HepG2 (cell line): ENCODE data around the gene HAO2. TPM values are rescaled to one million over a fixed set of nuclear protein-coding genes. Genes with fewer than 3 reads are reported as not detected.

Experiments
- ATAC-seq: fragments of 200-7000 bp; cut with Tn5 transposase; 3 replicates; pipeline ENCODE4 v1.9.1; 2020; ENCODE audit warnings: mild to moderate bottlenecking, moderate library complexity
- BruUV-seq: library from RNA; stranded (reverse); fragments of 400-500 nt; replicated peaks from 2 replicates; lab custom pipeline; 2021; lab: Mats Ljungman, UMichigan
- CTCF ChIA-PET: fragments of 300-600 bp; formaldehyde crosslinking; extraction: SDS; loops from one replicate; lab custom pipeline; 2021; ENCODE audit warnings: low total read pairs, inconsistent platforms, low intra/inter-chr PET ratio; lab: Yijun Ruan, JAX
- POLR2A ChIA-PET: fragments of 350-600 bp; sonication (Branson Sonifier 250); formaldehyde crosslinking; loops from one replicate; lab custom pipeline; 2020; ENCODE audit warnings: antibody characterized with exemption, inconsistent platforms; lab: Yijun Ruan, JAX
- DNase-seq: peaks from one replicate; pipeline ENCODE4 v3.0.0-alpha.2; 2015; ENCODE audit warnings: low spot score
- FAIRE-seq: peaks from 3 replicates; lab custom pipeline; 2011; peaks lifted over from hg19 to GRCh38; lab: Jason Lieb, UNC
- H2AFZ ChIP-seq: one replicate; pipeline ENCODE4 v1.6.1; 2011; ENCODE audit warnings: low read length, inconsistent platforms
- H3K27ac ChIP-seq: fragments of 300-600 bp; 3 replicates; pipeline ENCODE4 v1.8.0; 2011; ENCODE audit warnings: mixed run types, mild to moderate bottlenecking, mixed read lengths, low read length, inconsistent platforms; ENCODE audit not compliant: insufficient read depth; ENCODE audit errors: extremely low read length
- H3K27me3 ChIP-seq, 2 experiments: fragments of 200-600 bp in 1 of 2; 2 replicates in 1 of 2; 3 replicates in 1 of 2; pipeline versions ENCODE4 v1.6.0 to v1.8.0; 2011; ENCODE audit warnings: low read length in 2 of 2, mild to moderate bottlenecking in 2 of 2, moderate library complexity in 2 of 2, inconsistent platforms in 1 of 2; ENCODE audit not compliant: insufficient read depth in 2 of 2, control insufficient read depth in 1 of 2
- H3K36me3 ChIP-seq, 2 experiments: fragments of 200-600 bp in 1 of 2; replicated peaks in 1 of 2; 2 replicates in 1 of 2; 3 replicates in 1 of 2; pipeline versions ENCODE4 v1.5.1 to v1.8.0; 2011; ENCODE audit warnings: low read length in 2 of 2, inconsistent platforms in 1 of 2; ENCODE audit not compliant: insufficient read depth in 2 of 2, control insufficient read depth in 1 of 2
- H3K4me1 ChIP-seq: 2 replicates; pipeline ENCODE4 v1.5.1; 2012; ENCODE audit warnings: low read length, inconsistent platforms; ENCODE audit not compliant: insufficient read depth
- H3K4me2 ChIP-seq: 2 replicates; pipeline ENCODE4 v1.6.0; 2011; ENCODE audit warnings: low read depth, low read length, inconsistent platforms
- H3K4me3 ChIP-seq, 3 experiments: fragments of 200-600 bp in 1 of 3; sonication (generic), shearing (Covaris generic) in 1 of 3; replicated peaks in 1 of 3; 2 replicates each; pipeline ENCODE4 v1.5.1; 2011 to 2016; ENCODE audit warnings: low read length in 3 of 3, inconsistent platforms in 2 of 3, low read depth in 2 of 3, mild to moderate bottlenecking in 2 of 3, control low read depth in 1 of 3, mixed read lengths in 1 of 3; ENCODE audit not compliant: insufficient read depth in 1 of 3
- H3K79me2 ChIP-seq: one replicate; pipeline ENCODE4 v1.6.1; 2011; ENCODE audit warnings: low read length, inconsistent platforms; ENCODE audit not compliant: insufficient read depth
- H3K9ac ChIP-seq: 2 replicates; pipeline ENCODE4 v1.6.0; 2011; ENCODE audit warnings: mild to moderate bottlenecking, low read depth, low read length, inconsistent platforms; ENCODE audit not compliant: insufficient read depth
- H3K9me3 ChIP-seq: 2 replicates; pipeline ENCODE4 v1.5.1; 2012; ENCODE audit warnings: mild to moderate bottlenecking, low read length
- H4K20me1 ChIP-seq: 2 replicates; pipeline ENCODE4 v1.6.0; 2011; ENCODE audit warnings: inconsistent platforms, mild to moderate bottlenecking, low read length, moderate library complexity; ENCODE audit not compliant: insufficient read depth
- HOXA7 ChIP-seq: sonication (generic); formaldehyde crosslinking; IDR thresholded peaks from 2 replicates; pipeline ENCODE4 v1.8.1; 2022; ENCODE audit warnings: mild to moderate bottlenecking, missing genetic modification reagents, moderate library complexity
- RCOR2 ChIP-seq: IDR thresholded peaks from 2 replicates; pipeline ENCODE4 v1.6.1; 2016; ENCODE audit warnings: missing biosample characterization, missing genetic modification reagents
- SRF ChIP-seq: IDR thresholded peaks from 2 replicates; pipeline ENCODE4 v1.6.1; 2011; ENCODE audit warnings: mild to moderate bottlenecking, low read depth, low read length, moderate library complexity
- ZBTB20 ChIP-seq: sonication (generic); formaldehyde crosslinking; IDR thresholded peaks from 2 replicates; pipeline ENCODE4 v1.8.1; 2023; ENCODE audit warnings: missing genetic modification reagents, low read depth, mild to moderate bottlenecking, borderline replicate concordance
- ZNF83 ChIP-seq: sonication (generic); formaldehyde crosslinking; IDR thresholded peaks from 2 replicates; pipeline ENCODE4 v1.4.0; 2020; ENCODE audit warnings: missing genetic modification reagents, mild to moderate bottlenecking, borderline replicate concordance
- WGBS: methylation state at CpG from one replicate; pipeline ENCODE4 v1.1.6; 2017; ENCODE audit warnings: low lambda C conversion rate; 5-methylcytosine and 5-hydroxymethylcytosine counted together
- in situ Hi-C: cut with HindIII; loops from 2 replicates; pipeline ENCODE4 v1.10.0; 2017; ENCODE audit warnings: low pct_unique_long_range_greater_than_20kb; ENCODE audit not compliant: extremely low pct_ligation_motif_present
- intact Hi-C: fragments of 100-400 bp; cut with micrococcal nuclease; formaldehyde crosslinking; loops from one replicate; pipeline ENCODE4 v1.10.0; 2022; ENCODE audit not compliant: unreplicated experiment
- polyA plus RNA-seq, 8 experiments: library from polyadenylated mRNA; depleted of rRNA in 3 of 8; stranded (reverse) in 7 of 8; unstranded in 1 of 8; fragments of >200 nt; fragmentation: Illumina TruSeq in 4 of 8; extraction: Trizol in 4 of 8; gene quantifications; 2 replicates each; pipeline versions ENCODE4 v1.2.1 to v1.2.3, GENCODE V29; 2011 to 2016; ENCODE audit warnings: low read depth in 4 of 8, missing spikeins in 1 of 8, mixed read lengths in 1 of 8; ENCODE audit not compliant: insufficient read depth in 1 of 8
- total RNA-seq, 5 experiments: library from RNA; depleted of rRNA; stranded (reverse); fragments of >200 nt; fragmentation: Illumina TruSeq; extraction: Trizol; gene quantifications; 2 replicates each; pipeline ENCODE4 v1.2.3, GENCODE V29; 2016; ENCODE audit warnings: low read depth in 1 of 5
- TF ChIP-seq, protein P1 (sequence below): sonication (generic); formaldehyde crosslinking; IDR thresholded peaks from 2 replicates; pipeline ENCODE4 v1.5.0; 2020; ENCODE audit warnings: mild to moderate bottlenecking, missing genetic modification reagents, borderline replicate concordance
- TF ChIP-seq, protein P2 (sequence below): sonication (generic); formaldehyde crosslinking; IDR thresholded peaks from 2 replicates; pipeline ENCODE4 v1.8.1; 2022; ENCODE audit warnings: mild to moderate bottlenecking, missing genetic modification reagents

The HAO2 gene
- total and polyA plus RNA-seq, 2 of the 13 experiments (the other 11 are each of a cell fraction or from before 2014, with no cell fraction given): 0.05 to 0.09 TPM

- no peak overlapping the region for H3K4me2 ChIP-seq
- H3K27ac ChIP-seq: no peak overlapping the region
These were observed 38.0 kb upstream of the HAO2 start for GRCh38 chr1:119330466-119331189.

DNA sequence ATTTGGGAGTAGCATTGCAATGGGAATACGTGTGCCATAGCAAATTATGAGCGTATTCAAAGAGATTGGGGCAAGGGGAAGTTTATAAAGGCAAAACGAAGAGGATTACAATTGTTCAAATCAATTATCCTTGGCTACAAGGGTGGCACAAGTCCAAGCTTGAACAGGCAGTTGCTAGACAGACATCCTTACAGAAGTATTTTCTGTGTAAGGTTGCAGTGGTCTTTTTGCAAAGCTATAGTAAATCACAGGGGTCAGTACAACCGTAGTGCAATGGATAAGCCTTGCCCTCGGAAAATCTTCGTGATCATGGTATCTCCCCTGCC lies 37.4 kb upstream of the HAO2 start:
- ChIA-PET POLR2A (no interaction called here), CTCF (no interaction called here)
- H3K27ac ChIP-seq: no peak overlapping the region
- H3K4me2 ChIP-seq: no peak overlapping the region
- WGBS: 92% methylated on average over 4 of the region's 6 CpGs
- FAIRE-seq: no peak
- H3K4me3 ChIP-seq: no peak overlapping the region
- no peaks in the 10 kb centered on the region for H3K27me3 ChIP-seq
- no peaks in the 10 kb centered on the region for H3K79me2 ChIP-seq
- H2AFZ ChIP-seq: no peak overlapping the region
- H4K20me1 ChIP-seq: no peaks in the 10 kb centered on the region
- DNase-seq: no peak
- no TSS peak for BruUV-seq
- in situ Hi-C loops: no loop called here
- H3K36me3 ChIP-seq: no peaks in the 10 kb centered on the region
- H3K4me1 ChIP-seq: peaks cover 31% of the 10 kb centered on the region
- no peak for TF ChIP-seq ZBTB20 (CRISPR knock-in tag)
- no peak for TF ChIP-seq HOXA7 (CRISPR knock-in tag)
- TF ChIP-seq, protein P1, sequence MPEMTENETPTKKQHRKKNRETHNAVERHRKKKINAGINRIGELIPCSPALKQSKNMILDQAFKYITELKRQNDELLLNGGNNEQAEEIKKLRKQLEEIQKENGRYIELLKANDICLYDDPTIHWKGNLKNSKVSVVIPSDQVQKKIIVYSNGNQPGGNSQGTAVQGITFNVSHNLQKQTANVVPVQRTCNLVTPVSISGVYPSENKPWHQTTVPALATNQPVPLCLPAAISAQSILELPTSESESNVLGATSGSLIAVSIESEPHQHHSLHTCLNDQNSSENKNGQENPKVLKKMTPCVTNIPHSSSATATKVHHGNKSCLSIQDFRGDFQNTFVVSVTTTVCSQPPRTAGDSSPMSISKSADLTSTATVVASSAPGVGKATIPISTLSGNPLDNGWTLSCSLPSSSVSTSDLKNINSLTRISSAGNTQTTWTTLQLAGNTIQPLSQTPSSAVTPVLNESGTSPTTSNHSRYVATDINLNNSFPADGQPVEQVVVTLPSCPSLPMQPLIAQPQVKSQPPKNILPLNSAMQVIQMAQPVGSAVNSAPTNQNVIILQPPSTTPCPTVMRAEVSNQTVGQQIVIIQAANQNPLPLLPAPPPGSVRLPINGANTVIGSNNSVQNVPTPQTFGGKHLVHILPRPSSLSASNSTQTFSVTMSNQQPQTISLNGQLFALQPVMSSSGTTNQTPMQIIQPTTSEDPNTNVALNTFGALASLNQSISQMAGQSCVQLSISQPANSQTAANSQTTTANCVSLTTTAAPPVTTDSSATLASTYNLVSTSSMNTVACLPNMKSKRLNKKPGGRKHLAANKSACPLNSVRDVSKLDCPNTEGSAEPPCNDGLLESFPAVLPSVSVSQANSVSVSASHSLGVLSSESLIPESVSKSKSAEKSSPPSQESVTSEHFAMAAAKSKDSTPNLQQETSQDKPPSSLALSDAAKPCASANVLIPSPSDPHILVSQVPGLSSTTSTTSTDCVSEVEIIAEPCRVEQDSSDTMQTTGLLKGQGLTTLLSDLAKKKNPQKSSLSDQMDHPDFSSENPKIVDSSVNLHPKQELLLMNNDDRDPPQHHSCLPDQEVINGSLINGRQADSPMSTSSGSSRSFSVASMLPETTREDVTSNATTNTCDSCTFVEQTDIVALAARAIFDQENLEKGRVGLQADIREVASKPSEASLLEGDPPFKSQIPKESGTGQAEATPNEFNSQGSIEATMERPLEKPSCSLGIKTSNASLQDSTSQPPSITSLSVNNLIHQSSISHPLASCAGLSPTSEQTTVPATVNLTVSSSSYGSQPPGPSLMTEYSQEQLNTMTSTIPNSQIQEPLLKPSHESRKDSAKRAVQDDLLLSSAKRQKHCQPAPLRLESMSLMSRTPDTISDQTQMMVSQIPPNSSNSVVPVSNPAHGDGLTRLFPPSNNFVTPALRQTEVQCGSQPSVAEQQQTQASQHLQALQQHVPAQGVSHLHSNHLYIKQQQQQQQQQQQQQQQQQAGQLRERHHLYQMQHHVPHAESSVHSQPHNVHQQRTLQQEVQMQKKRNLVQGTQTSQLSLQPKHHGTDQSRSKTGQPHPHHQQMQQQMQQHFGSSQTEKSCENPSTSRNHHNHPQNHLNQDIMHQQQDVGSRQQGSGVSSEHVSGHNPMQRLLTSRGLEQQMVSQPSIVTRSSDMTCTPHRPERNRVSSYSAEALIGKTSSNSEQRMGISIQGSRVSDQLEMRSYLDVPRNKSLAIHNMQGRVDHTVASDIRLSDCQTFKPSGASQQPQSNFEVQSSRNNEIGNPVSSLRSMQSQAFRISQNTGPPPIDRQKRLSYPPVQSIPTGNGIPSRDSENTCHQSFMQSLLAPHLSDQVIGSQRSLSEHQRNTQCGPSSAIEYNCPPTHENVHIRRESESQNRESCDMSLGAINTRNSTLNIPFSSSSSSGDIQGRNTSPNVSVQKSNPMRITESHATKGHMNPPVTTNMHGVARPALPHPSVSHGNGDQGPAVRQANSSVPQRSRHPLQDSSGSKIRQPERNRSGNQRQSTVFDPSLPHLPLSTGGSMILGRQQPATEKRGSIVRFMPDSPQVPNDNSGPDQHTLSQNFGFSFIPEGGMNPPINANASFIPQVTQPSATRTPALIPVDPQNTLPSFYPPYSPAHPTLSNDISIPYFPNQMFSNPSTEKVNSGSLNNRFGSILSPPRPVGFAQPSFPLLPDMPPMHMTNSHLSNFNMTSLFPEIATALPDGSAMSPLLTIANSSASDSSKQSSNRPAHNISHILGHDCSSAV (CRISPR knock-in tag): no peak
- TF ChIP-seq SRF: no peak
- TF ChIP-seq, all 625 proteins: peak for 0
- Histone ChIP-seq H3K9me3 (no peaks in the 10 kb centered on the region), H3K9ac (no peak overlapping the region)
- ATAC-seq: no peak
- intact Hi-C loops: no loop called here

More at GRCh38 chr1:119330466-119331189, 38.0 kb upstream of the HAO2 start:
- ATAC-seq: no peak
- DNase-seq: no peak
- no TSS peak for BruUV-seq
- no peaks in the 10 kb centered on the region for H3K27me3 ChIP-seq
- H3K4me1 ChIP-seq: peaks cover 34% of the 10 kb centered on the region
- no peak for FAIRE-seq
- TF ChIP-seq, protein P2, sequence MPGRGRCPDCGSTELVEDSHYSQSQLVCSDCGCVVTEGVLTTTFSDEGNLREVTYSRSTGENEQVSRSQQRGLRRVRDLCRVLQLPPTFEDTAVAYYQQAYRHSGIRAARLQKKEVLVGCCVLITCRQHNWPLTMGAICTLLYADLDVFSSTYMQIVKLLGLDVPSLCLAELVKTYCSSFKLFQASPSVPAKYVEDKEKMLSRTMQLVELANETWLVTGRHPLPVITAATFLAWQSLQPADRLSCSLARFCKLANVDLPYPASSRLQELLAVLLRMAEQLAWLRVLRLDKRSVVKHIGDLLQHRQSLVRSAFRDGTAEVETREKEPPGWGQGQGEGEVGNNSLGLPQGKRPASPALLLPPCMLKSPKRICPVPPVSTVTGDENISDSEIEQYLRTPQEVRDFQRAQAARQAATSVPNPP: no peak
- TF ChIP-seq ZNF83: no peak
- no peak for TF ChIP-seq RCOR2 (CRISPR knock-in tag)
- H3K36me3 ChIP-seq: no peaks in the 10 kb centered on the region
- no peak overlapping the region for H3K9ac ChIP-seq
- ChIA-PET POLR2A (no interaction called here), CTCF (no interaction called here)
- H2AFZ ChIP-seq: no peak overlapping the region
- H4K20me1 ChIP-seq: no peaks in the 10 kb centered on the region
- no peaks in the 10 kb centered on the region for H3K79me2 ChIP-seq
- H3K9me3 ChIP-seq: no peaks in the 10 kb centered on the region
- 92% methylated on average over 6 of the region's 6 CpGs for WGBS
- in situ Hi-C loops: no loop called here
- no peak overlapping the region for H3K4me3 ChIP-seq
- intact Hi-C loops: no loop called here
